OCI-LY3 (cell line): ENCODE measurements around the gene TRAPPC12.

Experiments used
- CTCF ChIP-seq: fragments of 200-600, 300-600 bp; sonication (generic); IDR thresholded peaks from 2 replicates; pipeline ENCODE4 v1.5.1; 2014; ENCODE audit warnings: antibody characterized with exemption, low read length, low read depth
- EZH2phosphoT487 ChIP-seq: fragments of 200-600 bp; shearing (Covaris generic); IDR thresholded peaks from 2 replicates; pipeline ENCODE4 v1.6.1; 2018; ENCODE audit warnings: antibody characterized with exemption, mixed run types, low read depth

GRCh38 chr2:3389193-3389592, 9.7 kb downstream of the TRAPPC12 start:
- TF ChIP-seq CTCF (no peak), EZH2phosphoT487 (no peak)
